ENCODE measurements around the gene PTPN14.
A peak's percentile ranks its signal among the peaks of the same experiment; 100 is the strongest.
"Not testable (repeated sequence)": the region's sequence is repeated elsewhere in the genome, so short reads cannot be mapped to it uniquely, and the experiment has no call there.

Gene PTPN14

GRCh38 chr1:214491468-214492146 lies 59.8 kb downstream of the PTPN14 start:
- DNase-seq (ENCODE audit: low read depth), result no peak
- H3K4me3 ChIP-seq (ENCODE audit: low read depth, low read length), result no peak overlapping the region

GRCh38 chr1:214485151-214485550 lies 66.3 kb downstream of the PTPN14 start:
- no peak for DNase-seq (ENCODE audit: low read depth)
- no peak overlapping the region for H3K4me3 ChIP-seq (ENCODE audit: low read depth, low read length)

GRCh38 chr1:214483180-214483579 lies 68.2 kb downstream of the PTPN14 start:
- DNase-seq (ENCODE audit: low read depth); H3K4me3 ChIP-seq (ENCODE audit: low read depth, low read length): not testable (repeated sequence)

- not testable (repeated sequence) for DNase-seq (ENCODE audit: low read depth)
Measured at GRCh38 chr1:214481983-214482634, 69.3 kb downstream of the PTPN14 start.

GRCh38 chr1:214476986-214477870 lies 74.2 kb downstream of the PTPN14 start:
- DNase-seq (ENCODE audit: low read depth), result peak; percentile 84
- no peak overlapping the region for H3K4me3 ChIP-seq (ENCODE audit: low read depth, low read length)

More at GRCh38 chr1:214481983-214482634, 69.3 kb downstream of the PTPN14 start:
- not testable (repeated sequence) for H3K4me3 ChIP-seq (ENCODE audit: low read depth, low read length)

- DNase-seq (ENCODE audit: low read depth), result no peak
- H3K4me3 ChIP-seq (ENCODE audit: low read depth, low read length), result no peak overlapping the region
Measured at GRCh38 chr1:214476229-214476985, 75.0 kb downstream of the PTPN14 start.

GRCh38 chr1:214475746-214476145 lies 75.7 kb downstream of the PTPN14 start:
- DNase-seq (ENCODE audit: low read depth), result no peak
- no peak overlapping the region for H3K4me3 ChIP-seq (ENCODE audit: low read depth, low read length)

- H3K4me3 ChIP-seq (ENCODE audit: low read depth, low read length), result no peak overlapping the region
- DNase-seq (ENCODE audit: low read depth), result no peak
Measured at GRCh38 chr1:214475331-214475730, 76.1 kb downstream of the PTPN14 start.

- no peak overlapping the region for H3K4me3 ChIP-seq (ENCODE audit: low read depth, low read length)
Measured at GRCh38 chr1:214474467-214474866, 76.9 kb downstream of the PTPN14 start.

GRCh38 chr1:214473862-214474261 lies 77.5 kb downstream of the PTPN14 start:
- H3K4me3 ChIP-seq (ENCODE audit: low read depth, low read length), result no peak overlapping the region
- DNase-seq (ENCODE audit: low read depth), result no peak

More at GRCh38 chr1:214474467-214474866, 76.9 kb downstream of the PTPN14 start:
- no peak for DNase-seq (ENCODE audit: low read depth)

- H3K4me3 ChIP-seq (ENCODE audit: low read depth, low read length), result no peak overlapping the region
- no peak for DNase-seq (ENCODE audit: low read depth)
Measured at GRCh38 chr1:214473387-214473786, 78.0 kb downstream of the PTPN14 start.

GRCh38 chr1:214472364-214472763 lies 79.0 kb downstream of the PTPN14 start:
- DNase-seq (ENCODE audit: low read depth), result no peak
- no peak overlapping the region for H3K4me3 ChIP-seq (ENCODE audit: low read depth, low read length)

- no peak overlapping the region for H3K4me3 ChIP-seq (ENCODE audit: low read depth, low read length)
- DNase-seq (ENCODE audit: low read depth), result no peak
Measured at GRCh38 chr1:214471458-214471857, 79.9 kb downstream of the PTPN14 start.

GRCh38 chr1:214470132-214470531 lies 81.3 kb downstream of the PTPN14 start:
- no peak overlapping the region for H3K4me3 ChIP-seq (ENCODE audit: low read depth, low read length)
- DNase-seq (ENCODE audit: low read depth), result no peak

GRCh38 chr1:214469290-214469689 lies 82.1 kb downstream of the PTPN14 start:
- no peak overlapping the region for H3K4me3 ChIP-seq (ENCODE audit: low read depth, low read length)
- DNase-seq (ENCODE audit: low read depth), result no peak

- H3K4me3 ChIP-seq (ENCODE audit: low read depth, low read length), result no peak overlapping the region
- no peak for DNase-seq (ENCODE audit: low read depth)
Measured at GRCh38 chr1:214467078-214467585, 84.3 kb downstream of the PTPN14 start.

- no peak overlapping the region for H3K4me3 ChIP-seq (ENCODE audit: low read depth, low read length)
Measured at GRCh38 chr1:214466403-214467077, 84.9 kb downstream of the PTPN14 start.

GRCh38 chr1:214464445-214465287 lies 86.7 kb downstream of the PTPN14 start:
- H3K4me3 ChIP-seq (ENCODE audit: low read depth, low read length), result no peak overlapping the region
- DNase-seq (ENCODE audit: low read depth), result no peak

More at GRCh38 chr1:214466403-214467077, 84.9 kb downstream of the PTPN14 start:
- no peak for DNase-seq (ENCODE audit: low read depth)

Measured in skeletal muscle cell (primary cell).